Endothelial cell (in vitro differentiated cells): ENCODE data around the gene PI4K2A. TPM values are rescaled to one million over a fixed set of nuclear protein-coding genes. Genes with fewer than 3 reads are reported as not detected.

Experiments used
- DNase-seq: peaks from one replicate; pipeline ENCODE4 v3.0.0; 2021; ENCODE audit warnings: low spot score
- H3K27ac Mint-ChIP-seq: one replicate; pipeline ENCODE4 v1.8.0; 2021; ENCODE audit warnings: mixed read lengths, inconsistent platforms; ENCODE audit not compliant: unreplicated experiment
- H3K27me3 Mint-ChIP-seq: one replicate; pipeline ENCODE4 v1.8.0; 2021; ENCODE audit warnings: mild to moderate bottlenecking, moderate library complexity, mixed read lengths, inconsistent platforms; ENCODE audit not compliant: unreplicated experiment
- H3K36me3 Mint-ChIP-seq: one replicate; pipeline ENCODE4 v1.8.0; 2021; ENCODE audit warnings: mild to moderate bottlenecking, low read depth, mixed read lengths, inconsistent platforms; ENCODE audit not compliant: unreplicated experiment
- H3K4me1 Mint-ChIP-seq: one replicate; pipeline ENCODE4 v1.8.0; 2021; ENCODE audit warnings: mild to moderate bottlenecking, mixed read lengths, inconsistent platforms; ENCODE audit not compliant: unreplicated experiment
- H3K4me3 Mint-ChIP-seq: one replicate; pipeline ENCODE4 v1.8.0; 2021; ENCODE audit warnings: mild to moderate bottlenecking, mixed read lengths, inconsistent platforms; ENCODE audit not compliant: unreplicated experiment
- H3K9me3 Mint-ChIP-seq: one replicate; pipeline ENCODE4 v1.8.0; 2021; ENCODE audit warnings: mixed read lengths, inconsistent platforms; ENCODE audit not compliant: unreplicated experiment
- total RNA-seq: library from RNA; stranded (reverse); fragmentation: NEBNext Ultra II Directional; extraction: Animal tissue kit (Norgen Biotek cat#: 25700); gene quantifications from one replicate; pipeline ENCODE4 v1.2.1, GENCODE V29; 2021; ENCODE audit not compliant: unreplicated experiment
- TF ChIP-seq, protein P1 (sequence below): fragments of 200-600 bp; sonication (generic); IDR thresholded peaks from one replicate; pipeline ENCODE4 v1.5.0; 2021; ENCODE audit warnings: antibody characterized with exemption; ENCODE audit not compliant: unreplicated experiment

Gene PI4K2A
- total RNA-seq, 1 donor from 2014 or later = 35.4 TPM

GRCh38 chr10:97705006-97705670 lies 64.7 kb downstream of the PI4K2A start:
- no peak for DNase-seq
- no peak overlapping the region for H3K27ac Mint-ChIP-seq
- H3K27me3 Mint-ChIP-seq = peaks cover 1% of the 10 kb centered on the region
- TF ChIP-seq, protein P1, sequence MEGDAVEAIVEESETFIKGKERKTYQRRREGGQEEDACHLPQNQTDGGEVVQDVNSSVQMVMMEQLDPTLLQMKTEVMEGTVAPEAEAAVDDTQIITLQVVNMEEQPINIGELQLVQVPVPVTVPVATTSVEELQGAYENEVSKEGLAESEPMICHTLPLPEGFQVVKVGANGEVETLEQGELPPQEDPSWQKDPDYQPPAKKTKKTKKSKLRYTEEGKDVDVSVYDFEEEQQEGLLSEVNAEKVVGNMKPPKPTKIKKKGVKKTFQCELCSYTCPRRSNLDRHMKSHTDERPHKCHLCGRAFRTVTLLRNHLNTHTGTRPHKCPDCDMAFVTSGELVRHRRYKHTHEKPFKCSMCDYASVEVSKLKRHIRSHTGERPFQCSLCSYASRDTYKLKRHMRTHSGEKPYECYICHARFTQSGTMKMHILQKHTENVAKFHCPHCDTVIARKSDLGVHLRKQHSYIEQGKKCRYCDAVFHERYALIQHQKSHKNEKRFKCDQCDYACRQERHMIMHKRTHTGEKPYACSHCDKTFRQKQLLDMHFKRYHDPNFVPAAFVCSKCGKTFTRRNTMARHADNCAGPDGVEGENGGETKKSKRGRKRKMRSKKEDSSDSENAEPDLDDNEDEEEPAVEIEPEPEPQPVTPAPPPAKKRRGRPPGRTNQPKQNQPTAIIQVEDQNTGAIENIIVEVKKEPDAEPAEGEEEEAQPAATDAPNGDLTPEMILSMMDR = no peak
- no peaks in the 10 kb centered on the region for H3K36me3 Mint-ChIP-seq
- H3K4me3 Mint-ChIP-seq = no peak overlapping the region
- H3K4me1 Mint-ChIP-seq = peaks cover 2% of the 10 kb centered on the region
- no peaks in the 10 kb centered on the region for H3K9me3 Mint-ChIP-seq

DNA sequence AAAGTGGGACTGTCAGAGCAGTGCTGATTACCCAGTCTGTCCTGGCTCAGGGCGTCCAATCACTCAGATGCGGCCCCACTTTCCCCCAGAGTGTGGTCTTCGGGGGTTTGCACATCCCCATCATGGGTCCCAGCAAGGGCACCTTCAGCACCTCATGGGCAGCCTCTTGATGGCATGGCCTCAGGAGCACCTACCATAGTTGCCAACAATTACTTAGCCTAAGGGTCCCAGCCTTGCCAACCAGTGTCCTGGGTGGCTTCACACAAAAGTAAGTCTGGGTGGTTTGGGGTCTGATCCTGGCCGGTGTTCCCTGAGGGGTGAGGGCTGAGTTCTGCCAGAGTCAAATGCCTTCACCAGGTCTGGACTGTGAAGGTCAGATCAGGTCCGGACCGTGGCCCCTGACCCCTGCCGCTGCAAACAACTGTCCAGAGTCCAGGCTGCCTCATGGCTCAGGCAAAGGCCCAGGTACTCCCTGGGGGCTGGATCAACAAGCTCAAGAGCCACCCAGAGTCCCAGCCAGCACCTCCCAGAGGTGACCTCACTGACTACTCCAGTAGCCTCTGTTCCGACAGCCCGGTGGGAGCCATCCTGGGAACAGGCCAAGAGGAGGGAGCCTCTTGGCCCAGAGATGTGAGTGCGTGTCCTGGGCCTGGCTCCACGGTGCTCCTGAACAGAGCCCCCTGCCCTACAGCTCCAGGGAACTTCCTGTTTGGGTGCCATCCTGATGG lies 66.8 kb downstream of the PI4K2A start:
- TF ChIP-seq, protein P1 = no peak
- DNase-seq = no peak
- Mint-ChIP-seq H3K27me3 (peaks cover 1% of the 10 kb centered on the region), H3K4me1 (peaks cover 6% of the 10 kb centered on the region), H3K36me3 (no peaks in the 10 kb centered on the region), H3K9me3 (no peaks in the 10 kb centered on the region), H3K4me3 (no peak overlapping the region), H3K27ac (no peak overlapping the region)

GRCh38 chr10:97708167-97708566 lies 67.7 kb downstream of the PI4K2A start:
- Mint-ChIP-seq H3K9me3 (no peaks in the 10 kb centered on the region), H3K27ac (no peak overlapping the region), H3K27me3 (peaks cover 6% of the 10 kb centered on the region), H3K36me3 (no peaks in the 10 kb centered on the region), H3K4me1 (peaks cover 11% of the 10 kb centered on the region), H3K4me3 (no peak overlapping the region)
- no peak for DNase-seq
- TF ChIP-seq, protein P1 = no peak

GRCh38 chr10:97708976-97709946 lies 68.8 kb downstream of the PI4K2A start:
- H3K27me3 Mint-ChIP-seq = peaks cover 6% of the 10 kb centered on the region
- DNase-seq = peak; percentile 61
- no peaks in the 10 kb centered on the region for H3K36me3 Mint-ChIP-seq
- TF ChIP-seq, protein P1 = peak; percentile 45
- no peak overlapping the region for H3K27ac Mint-ChIP-seq
- H3K9me3 Mint-ChIP-seq = no peaks in the 10 kb centered on the region
- peaks cover 13% of the 10 kb centered on the region for H3K4me1 Mint-ChIP-seq
- H3K4me3 Mint-ChIP-seq = peak overlapping the region; percentile 47
